ENCODE data around the gene APOA1.
"Not testable (repeated sequence)": the region's sequence is repeated elsewhere in the genome, so short reads cannot be mapped to it uniquely, and the experiment has no call there.

Gene APOA1

DNA sequence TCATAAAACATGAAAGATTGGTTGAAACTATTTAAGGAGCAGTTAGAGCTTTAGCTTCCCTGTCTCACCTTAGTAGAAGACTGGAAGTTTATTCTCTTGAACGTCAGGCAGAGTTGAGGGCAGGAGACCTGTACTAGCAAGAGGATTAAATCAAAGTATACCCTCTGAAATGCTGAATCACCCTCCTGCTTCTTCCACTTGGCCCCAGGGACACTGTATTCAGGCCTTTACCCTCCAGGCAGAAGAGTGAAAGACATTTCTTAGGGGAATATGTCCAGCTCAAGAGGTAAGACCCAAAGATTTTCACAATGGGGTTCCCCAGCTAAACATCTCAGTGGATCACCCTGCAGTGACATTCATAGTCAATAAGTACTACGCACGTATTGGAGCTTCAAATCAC, 26.2 kb downstream of the APOA1 start:
- no peak for DNase-seq

DNA sequence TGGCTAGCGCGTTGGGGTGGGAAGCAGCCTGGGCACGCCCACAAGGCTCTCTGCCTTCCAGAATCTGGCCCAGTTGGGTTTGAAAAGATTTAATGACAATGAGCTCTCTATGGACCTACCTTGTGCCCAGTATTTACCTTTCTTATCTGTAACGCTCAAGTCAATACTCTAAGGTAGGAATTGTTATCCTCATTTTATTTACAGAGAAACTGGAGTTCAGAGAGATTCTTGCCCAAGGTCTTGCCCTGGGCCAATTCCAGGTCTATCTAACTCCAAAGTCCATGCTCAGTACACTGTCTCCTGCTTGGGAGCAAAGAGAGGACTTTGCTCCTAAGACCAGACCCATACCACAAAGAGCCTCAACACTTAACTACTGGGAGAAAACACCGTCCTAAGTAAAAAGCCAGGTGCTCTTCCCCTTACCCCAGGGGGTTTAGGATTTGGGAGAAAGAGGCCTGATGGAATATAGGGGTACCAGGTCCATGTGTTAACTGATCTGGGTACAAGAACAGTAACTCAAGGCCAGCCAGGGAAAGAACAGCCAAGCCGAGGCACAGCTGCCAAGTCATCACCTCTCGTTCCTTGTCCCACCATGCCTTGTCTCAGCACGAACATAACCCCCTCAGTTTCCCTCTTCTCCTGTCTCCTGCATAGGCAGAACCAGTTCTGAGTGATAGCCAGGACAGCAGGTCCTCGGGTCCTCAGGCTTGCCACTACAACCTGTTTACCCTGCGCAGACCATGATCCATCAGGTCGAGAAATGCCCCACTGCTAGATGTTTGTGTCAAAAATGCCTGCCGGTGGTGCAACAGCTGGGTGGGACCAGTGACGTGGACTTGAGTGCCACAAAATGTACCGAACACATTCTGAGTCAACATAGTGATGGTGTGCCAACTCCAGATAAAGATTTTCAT, 28.9 kb downstream of the APOA1 start:
- DNase-seq: no peak

DNA sequence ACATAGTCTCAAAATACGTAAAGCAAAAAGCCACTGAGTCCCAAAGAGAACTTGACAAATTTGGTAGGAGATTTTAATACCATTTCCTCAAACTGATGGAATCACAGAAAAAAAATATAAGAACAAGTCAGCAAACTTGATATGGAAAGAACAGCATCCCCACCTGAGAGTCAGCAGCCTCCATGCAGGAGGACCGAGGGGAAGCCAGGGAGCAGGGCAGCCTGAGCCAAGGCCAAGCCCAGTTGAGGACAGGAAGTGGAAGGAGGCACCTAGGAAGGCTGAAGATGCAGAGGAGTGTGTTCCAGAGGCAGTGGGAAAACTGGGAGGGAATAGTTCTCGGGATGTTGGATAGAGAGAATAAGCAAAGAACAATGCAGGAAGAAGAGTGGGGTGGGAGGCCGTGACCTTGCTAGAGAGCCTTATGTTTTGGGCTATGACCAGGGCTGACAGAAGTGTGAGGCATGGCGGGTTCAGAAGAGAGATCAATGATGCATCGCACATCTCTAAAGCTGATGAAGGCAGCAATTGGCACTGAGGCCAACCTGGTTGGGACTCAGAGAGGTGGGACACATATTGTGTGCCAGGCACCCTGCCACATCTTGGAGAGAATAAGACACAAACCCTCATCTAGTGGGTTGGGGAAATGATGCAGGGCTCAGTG, 29.7 kb downstream of the APOA1 start:
- DNase-seq: no peak

DNA sequence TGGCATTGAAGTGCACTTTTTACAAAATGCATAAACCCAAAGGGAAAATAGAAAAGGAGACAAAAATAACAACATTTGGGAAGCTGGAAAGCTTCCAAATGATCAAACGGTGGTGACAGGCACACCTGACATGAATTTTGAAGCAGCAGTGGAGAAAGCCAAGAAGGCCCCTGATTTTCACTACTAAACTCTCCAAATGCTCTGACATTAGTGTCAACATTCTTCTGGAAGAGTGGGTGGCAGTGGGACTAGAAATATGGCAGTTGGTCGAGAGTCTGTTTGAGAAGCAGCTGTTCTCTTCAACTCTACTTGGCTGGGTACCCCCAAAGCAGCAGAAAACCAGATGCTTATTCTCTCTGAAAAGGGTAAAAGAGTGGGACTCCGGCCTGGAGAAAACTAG, 33.4 kb downstream of the APOA1 start:
- DNase-seq: no peak

DNA sequence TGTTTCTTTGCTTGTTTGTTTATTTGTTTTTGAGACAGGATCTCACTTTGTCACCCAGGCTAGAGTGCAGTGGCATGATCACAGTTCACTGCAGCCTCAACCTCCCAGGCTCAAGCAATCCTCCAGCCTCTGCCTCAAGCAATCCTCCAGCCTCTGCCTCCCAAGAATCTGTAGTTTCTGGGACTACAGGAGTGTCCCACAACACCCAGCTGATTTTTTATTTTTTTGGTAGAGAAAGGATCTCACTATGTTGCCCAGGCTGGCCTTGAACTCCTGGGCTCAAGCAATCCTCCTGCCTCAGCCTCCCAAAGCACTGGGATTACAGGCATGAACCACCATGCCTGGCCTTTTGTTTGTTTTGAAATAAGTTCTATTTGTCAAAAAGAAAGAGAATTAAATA, 35.8 kb downstream of the APOA1 start:
- not testable (repeated sequence) for DNase-seq

DNA sequence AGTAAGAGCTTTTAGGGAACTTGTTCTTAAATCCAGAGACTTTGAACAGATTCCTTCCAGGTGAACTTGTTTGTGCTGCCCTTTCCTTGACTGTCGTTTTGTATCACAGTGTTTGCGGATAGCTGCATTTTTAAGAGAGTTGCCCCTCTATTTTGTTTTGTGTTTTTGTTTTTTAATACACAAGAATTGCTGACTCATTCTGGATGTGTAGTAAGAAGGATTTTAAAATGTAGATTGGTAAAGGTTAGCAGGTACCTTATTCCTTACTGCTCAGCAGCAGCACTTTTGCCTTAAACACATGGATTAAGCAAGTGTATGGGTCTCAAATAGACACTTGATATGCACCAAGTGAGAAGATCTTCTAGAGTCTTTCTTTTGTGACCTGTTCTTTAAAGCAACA, 36.8 kb downstream of the APOA1 start:
- no peak for DNase-seq

DNA sequence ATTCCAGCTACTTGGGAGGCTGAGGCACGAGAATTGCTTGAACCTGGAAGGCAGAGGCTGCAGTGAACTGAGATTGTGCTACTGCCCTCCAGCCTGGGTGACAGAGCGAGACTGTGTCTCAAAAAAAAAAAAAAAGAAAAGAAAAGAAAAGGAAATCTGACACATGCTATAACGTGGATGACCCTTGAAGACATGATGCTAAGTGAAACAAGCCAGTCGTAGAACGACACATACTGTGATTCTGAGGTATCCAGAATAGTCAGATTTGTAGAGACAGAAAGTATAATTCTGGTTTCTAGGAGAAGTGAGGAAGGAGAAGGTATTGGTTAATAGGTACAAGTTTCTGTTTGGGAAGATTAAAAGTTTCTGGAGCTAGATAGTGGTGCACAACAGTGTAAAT, 39.1 kb downstream of the APOA1 start:
- DNase-seq: no peak

DNA sequence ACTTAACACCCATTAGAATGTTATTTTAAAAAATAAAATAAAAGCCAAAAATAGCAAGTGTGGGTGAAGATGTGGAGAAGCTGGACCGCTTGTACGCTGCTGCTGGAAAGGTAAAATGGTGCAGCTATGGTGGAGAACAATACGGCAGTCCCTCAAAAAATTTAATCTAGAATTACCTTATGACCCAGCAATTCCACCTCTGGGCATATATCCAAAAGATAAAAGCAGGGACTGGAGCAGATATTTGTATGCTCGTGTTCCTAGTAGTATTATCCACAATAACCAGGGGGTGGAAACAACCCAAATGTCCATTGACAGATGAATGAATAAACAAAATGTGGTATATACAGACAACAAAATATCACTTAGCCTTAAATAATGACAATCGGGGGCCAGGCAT, 39.6 kb downstream of the APOA1 start:
- no peak for DNase-seq

DNA sequence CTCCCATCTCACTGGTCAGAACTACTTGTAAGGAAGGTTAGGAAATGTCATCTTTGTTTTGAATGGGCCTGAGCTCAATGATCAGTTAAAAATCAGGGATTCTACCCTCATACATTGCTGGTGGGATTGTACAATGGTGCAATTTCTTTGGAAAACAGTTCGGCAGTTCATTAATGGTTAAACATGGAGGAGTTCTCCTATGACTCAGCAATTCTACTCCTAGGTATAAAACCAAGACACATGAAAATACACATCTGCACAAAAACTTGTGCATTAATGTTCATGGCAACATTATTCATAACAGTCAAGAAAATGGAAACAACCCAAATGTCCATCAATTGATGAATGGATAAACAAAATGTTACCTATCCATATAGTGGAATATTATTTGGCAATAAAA, 40.9 kb downstream of the APOA1 start:
- no peak for DNase-seq

DNA sequence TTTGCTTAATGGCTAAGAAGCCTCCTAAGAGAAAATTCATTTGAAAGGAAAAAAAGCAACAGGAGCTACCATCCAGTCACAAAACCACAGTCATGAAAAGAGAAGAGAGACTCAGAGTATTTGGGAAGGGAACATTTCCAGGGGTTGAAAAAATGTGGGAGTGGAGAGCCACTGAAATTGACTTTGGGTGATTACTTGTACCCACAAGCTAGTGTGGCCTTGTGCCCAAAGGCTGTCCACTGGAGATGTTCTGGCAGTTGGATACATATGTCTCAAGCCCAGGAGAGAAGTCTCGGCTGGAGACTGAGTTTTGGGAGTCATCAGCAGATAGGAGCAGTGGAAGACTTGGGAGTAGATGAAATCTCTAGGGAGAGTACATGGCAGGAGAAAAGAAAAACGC, 42.6 kb downstream of the APOA1 start:
- DNase-seq: no peak

DNA sequence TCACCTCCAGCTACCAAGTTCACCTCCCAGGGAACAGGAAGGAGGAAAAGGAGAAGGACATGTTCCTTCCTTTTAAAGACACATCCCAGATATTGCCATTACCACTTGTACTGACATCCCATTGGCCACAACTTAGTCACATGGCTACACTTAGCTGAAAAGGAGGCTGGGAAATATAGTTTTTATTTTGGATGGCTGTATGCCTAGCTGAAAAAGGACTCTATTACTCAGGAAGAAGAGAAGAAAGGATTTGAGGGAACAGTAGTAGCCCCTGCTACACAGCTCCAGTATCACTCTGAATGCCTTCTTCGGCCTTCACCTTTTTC, 43.7 kb downstream of the APOA1 start:
- peak; percentile 23 for DNase-seq

DNA sequence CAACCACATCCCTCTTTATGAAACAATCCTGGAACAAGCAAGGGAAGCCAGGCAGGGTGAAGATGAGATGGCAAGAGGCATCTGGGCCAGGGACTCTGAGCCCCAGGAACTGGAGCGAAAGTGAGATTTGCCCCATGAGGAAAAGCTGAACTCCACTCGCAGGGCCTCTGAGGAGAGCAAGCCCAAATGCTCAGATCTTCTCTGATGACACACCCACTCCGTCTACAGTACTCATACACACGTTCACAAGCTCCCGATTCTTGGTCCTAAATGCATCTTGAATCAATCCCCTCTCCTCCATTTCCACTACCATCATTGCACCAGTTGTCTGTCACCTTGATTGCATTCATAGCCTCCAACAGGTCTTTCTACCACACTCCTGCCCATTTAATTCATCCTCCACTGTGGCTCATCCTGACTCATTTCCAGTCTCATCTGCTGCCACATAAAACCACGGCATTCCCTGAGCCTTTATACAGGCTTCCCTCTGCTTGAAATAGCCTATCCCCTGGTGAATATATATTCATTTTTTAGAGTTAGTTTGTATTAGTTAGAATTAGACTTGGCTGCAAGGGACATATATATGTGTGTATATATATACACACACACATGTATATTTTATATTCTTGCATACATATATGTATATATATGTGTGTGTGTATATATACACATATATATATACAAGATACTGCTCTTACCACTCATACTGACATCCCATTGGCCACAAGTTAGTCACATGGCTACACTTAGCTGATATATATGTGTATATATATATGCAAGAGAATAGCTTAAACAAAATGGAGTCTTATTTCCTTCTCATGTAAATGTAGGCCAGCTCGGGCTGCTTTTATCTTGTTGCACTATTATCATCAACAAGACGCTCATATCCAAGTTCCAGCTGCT, 44.3 kb downstream of the APOA1 start:
- peak; percentile 73 for DNase-seq

DNA sequence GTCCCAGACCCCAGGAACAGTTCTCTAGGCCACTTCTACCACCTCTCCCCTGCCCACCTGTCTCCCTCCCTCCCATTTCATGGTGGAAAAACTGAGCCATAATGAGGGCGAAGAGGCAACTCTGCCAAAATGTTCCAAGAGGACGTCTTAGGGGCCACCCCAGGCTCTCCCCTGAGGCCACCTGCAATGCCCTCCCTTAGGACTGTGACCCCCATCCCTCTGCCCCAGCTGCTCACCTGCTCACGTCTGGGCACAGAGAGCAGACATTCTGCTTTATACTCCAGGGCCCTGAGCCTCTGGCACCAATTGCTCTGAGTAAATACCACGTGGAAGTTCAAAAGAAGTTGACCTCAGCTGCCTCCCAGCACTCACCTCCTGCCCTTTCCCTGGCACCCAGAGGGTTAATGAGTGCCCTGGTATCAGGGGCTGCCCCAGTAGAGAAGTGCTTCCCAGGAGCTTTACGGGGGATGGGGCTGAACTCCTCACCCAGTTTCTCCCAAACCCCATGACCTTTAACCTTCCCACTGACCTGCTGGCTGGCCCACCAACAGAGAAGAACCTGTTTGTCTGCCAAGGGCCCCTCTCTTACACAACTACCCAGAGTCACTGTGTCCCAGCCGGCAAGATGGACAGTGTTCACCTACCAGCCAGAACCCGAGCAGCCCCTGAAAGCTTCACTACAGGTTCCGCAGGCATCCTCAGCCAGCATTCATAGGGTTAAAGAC, 45.1 kb downstream of the APOA1 start:
- no peak for DNase-seq

DNA sequence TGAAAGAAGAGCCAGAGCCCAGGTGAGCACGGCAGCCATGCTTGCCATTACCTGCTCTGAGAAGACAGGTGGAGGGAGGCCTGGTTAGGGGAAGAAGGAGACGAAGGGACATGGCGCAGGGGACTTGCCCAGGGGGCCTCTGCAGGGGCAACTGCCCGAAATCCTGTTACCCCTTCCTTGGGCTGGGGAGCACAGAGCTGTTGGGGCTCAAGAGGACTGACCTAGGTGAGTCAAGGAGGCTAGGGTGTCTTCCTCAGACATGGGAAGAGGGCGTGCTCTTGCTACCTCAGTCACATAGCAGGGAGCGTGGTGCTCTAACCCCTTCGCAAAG, 45.6 kb downstream of the APOA1 start, which contains the start of gene APOA5:
TSS of gene APOA5 (minus strand) at position 67 of the 331 bp plus-strand sequence. CDS start at position 48, 19 bp downstream.
- DNase-seq: no peak

DNA sequence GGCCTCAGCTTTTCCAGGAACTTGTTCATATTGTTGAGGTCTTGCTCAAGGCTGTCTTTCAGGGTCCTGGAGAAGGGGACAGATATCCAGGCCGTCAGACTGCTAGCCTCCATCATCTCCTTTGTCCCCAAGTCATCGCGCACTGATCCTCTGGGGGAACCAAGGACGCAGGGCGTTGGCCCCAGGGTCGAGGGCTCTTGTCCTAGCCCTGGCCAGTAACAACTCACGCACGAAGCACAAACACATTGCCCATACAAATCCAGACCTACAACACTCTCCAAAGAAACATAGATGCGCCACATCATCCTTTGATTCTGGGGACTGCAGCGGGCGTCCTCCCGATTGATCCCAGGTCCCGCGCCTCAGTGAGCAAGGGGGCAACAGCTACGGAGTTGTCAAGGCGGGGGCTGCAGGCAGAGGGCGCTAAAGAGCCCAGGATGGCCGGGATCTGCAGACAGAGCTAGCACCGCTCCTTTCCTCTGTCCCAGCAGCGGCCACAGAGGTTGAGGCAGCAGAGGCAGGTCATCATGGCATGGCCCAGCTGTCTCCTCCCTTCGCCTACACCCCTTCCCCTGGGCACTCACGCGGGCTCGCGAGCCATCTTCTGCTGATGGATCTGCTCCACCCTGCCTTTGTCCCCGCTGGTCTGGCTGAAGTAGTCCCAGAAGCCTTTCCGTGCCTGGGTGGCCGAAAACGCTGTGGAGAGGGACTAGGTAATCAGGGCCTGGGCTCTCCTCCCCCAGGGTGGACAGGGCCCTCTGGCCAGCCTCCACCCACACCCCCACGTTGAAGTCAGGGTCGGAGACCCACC, 46.2 kb downstream of the APOA1 start:
- peak; percentile 68 for DNase-seq

DNA sequence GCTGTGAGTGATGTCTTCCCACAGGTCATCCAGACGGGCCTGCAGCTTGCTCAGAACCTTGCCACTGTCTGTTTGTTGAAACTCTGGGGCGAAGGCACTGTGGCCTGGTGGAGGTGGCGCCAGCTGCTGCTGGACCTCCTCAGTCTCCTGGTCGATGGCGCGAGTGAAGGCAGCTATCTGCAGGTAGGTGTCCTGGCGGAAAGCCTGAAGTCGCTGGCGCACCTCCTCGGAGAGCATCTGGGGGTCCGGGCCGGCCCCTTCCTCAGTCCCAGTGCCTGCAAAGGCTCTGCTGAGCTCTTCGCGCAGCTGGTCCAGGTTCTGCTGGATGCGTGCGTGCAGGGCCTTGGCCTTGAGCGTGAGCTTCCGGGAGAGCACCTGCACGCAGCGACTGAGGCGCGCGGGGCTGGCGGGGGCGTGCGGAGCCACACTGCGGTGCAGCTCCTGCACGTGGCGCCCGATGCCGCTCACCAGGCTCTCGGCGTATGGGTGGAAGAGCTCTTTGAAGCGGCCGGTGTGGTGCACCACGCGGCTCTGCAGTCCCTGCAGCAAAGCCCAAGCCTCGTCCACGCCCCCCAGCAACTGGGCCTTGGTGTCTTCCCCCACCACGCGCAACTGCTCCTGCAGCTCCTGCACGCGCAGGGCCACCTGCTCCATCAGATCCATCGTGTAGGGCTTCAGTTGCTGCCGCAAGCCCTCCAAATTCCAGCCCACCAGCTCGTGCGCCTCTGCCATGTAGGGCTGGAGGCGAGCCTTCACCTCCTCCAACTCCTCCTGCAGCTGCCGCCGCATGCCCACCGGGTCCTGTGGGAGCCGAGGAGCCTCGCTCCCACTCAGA, 47.0 kb downstream of the APOA1 start:
- no peak for DNase-seq

DNA sequence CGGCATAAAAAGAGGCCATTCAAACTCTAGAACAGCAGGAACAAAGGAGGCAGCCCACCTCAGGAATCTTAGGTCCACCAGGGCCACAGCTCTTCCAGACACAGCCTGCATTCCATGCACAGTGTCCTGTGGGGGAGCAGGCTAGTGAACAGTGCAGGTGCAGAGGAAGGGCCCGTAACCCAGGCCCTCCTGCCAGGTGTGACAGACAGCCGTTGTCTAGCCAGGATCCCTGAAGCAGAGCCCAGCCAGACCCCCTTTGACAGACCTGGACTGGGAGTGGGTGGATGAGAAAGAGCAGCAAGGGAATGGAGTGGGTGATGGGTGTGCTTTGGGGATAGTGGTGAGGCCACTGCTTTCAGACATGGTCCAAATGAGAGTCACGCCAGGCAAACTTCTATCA, 48.4 kb downstream of the APOA1 start:
- DNase-seq: no peak

DNA sequence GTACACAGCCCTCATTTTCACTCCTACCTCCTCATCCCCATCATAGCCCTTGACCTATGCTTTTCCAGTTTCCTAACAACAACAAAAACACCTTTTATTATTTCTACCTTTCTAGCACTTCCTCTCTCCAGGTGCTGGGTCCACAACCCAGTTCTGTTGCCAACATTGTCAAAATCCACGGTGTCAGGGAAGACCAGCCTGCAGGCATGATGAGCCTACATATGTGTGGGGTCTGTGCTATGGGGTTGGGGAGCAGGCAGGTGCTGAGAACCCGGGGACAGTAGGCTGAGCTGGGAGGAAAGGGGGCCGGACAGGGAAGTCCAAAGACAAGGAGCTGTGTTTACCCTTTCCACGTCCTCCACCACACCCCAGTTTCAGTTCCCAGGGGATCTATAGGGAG, 48.9 kb downstream of the APOA1 start:
- DNase-seq: no peak

DNA sequence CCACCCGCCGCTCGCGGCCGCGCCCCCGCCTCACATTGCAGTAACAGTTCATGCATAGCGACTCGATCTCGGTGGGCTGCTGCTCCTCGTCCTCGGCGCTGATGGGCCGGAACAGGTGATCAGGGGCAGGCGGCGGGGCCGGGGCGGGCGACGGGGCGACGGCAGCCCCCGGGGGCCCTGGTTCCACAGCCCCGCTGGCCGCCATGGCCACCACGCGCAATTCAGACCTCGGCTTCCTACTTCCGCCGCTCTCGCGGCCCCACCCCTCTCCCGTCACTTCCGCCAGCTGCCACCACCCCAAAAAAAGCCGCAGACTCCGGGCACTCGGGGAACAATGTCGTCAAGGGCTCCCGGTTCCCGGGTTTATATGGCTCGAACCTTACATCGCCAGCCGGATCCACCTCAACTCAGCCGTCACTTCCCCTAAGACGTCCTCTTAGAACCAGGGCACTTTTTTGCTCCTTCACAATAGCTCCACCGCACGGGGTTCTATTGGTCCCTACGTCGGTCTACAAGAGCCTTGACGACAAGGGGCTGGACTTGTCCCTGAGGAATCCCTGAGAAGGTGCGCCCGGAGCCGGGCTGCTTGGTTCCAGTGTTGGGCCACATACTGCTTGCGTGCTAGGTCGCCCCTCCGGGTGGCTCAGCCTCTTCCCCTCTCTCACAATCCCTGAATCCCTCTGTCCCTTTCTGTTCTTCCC, 49.5 kb downstream of the APOA1 start, which contains the start of gene ZPR1:
TSS of gene ZPR1 (minus strand) at position 238 of the 701 bp plus-strand sequence. CDS start at position 205, 33 bp downstream.
- peak; percentile 71 for DNase-seq

DNA sequence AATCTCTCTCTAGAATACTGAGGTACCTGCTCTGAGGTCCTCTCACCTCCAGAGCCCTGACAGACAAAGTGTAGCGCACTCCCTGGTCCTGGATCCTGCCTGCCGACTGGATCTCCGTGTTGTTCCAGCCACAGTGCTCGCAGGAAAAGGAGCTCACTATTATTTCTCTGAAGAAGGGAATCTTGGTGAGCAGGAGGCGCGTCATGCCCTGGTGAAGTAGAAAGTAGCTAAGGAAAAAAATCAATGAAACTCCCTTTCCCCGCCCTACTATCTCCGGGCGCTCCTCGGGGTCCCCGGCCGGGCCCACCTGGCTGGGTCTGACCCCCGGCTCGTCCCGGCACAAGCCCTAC, 50.0 kb downstream of the APOA1 start:
- DNase-seq: no peak

All from fibroblast of skin of scalp (primary cell).